ENCODE measurements around the gene ZBTB42.

Gene ZBTB42

GRCh38 chr14:104843442-104844305, 42.8 kb downstream of the ZBTB42 start:
- no peak for DNase-seq (ENCODE audit: low read depth)

- DNase-seq (ENCODE audit: low read depth), result no peak
These were observed 43.6 kb downstream of the ZBTB42 start for GRCh38 chr14:104844306-104845032.

DNA sequence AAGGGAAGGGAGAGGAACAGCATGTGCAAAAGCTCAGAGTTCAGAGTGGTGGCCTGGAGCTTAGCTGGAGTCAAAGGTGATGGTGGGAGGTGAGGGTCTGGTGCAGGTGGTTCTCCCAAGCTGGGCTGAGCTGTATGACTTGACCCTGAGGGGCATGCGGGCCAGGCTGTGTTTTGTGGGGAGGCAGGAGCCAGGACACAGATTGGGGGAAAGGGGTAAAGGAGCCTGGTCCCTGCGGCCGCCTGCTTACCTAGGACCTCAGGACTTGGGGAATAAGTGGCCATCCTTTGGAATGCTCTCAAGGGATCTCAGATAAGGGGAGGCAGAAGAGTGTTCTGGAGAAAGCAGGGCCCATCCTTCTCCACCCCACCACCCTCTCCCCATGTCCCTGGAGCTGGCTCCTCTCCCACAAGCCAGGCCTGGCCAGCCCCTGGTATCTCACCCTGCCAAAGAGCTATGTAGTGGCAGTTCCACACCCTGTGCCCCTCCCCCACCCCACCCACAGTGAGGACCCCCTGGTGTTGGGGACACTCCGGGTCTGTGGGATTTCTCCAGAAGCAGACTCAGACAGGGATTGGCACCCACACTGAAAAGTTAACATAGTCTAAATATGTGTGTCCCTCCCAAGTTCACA, 44.2 kb downstream of the ZBTB42 start:
- no peak for DNase-seq (ENCODE audit: low read depth)

- DNase-seq (ENCODE audit: low read depth), result no peak
These were observed 45.0 kb downstream of the ZBTB42 start for GRCh38 chr14:104845834-104846441.

GRCh38 chr14:104852280-104852663, 51.4 kb downstream of the ZBTB42 start:
- no peak for DNase-seq (ENCODE audit: low read depth)

All from activated T-cell treated with anti-CD3 and anti-CD28 coated beads for 1 hour (primary cell).